Islet precursor cell (in vitro differentiated cells): ENCODE results near the gene GPD1.

Experiments used
- DNase-seq: peaks from one replicate; pipeline ENCODE4 v3.0.0-alpha.2; 2018

Gene GPD1

GRCh38 chr12:50102646-50103309 lies 1.0 kb upstream of the GPD1 start:
- DNase-seq, result no peak

- no peak for DNase-seq
Observed at GRCh38 chr12:50103351-50103750, 457 bp upstream of the GPD1 start.

- no peak for DNase-seq
Observed at GRCh38 chr12:50104417-50105366, 884 bp downstream of the GPD1 start.

- no peak for DNase-seq
Observed at GRCh38 chr12:50105913-50106450, 2.2 kb downstream of the GPD1 start.

- DNase-seq, result no peak
Observed at GRCh38 chr12:50106907-50107306, 3.1 kb downstream of the GPD1 start.

- DNase-seq, result no peak
Observed at GRCh38 chr12:50107416-50108268, 3.8 kb downstream of the GPD1 start.

- no peak for DNase-seq
Observed at GRCh38 chr12:50109319-50109718, 5.5 kb downstream of the GPD1 start.

- no peak for DNase-seq
Observed at GRCh38 chr12:50110127-50110761, 6.4 kb downstream of the GPD1 start.

GRCh38 chr12:50110762-50111351 lies 7.0 kb downstream of the GPD1 start:
- peak; percentile 88 for DNase-seq

- DNase-seq, result no peak
Observed at GRCh38 chr12:50111395-50111692, 7.5 kb downstream of the GPD1 start.

GRCh38 chr12:50111693-50112455 lies 8.1 kb downstream of the GPD1 start, which contains the start of gene COX14:
Gene COX14 (plus strand): TSS chr12:50112236. CDS start chr12:50120044, 7,808 bp downstream.
- peak; percentile 100 for DNase-seq

GRCh38 chr12:50112456-50113218 lies 8.8 kb downstream of the GPD1 start:
- DNase-seq, result no peak

- no peak for DNase-seq
Observed at GRCh38 chr12:50117057-50117622, 13.3 kb downstream of the GPD1 start.

GRCh38 chr12:50119387-50119786 lies 15.6 kb downstream of the GPD1 start:
- DNase-seq, result peak; percentile 40

GRCh38 chr12:50120521-50120920 lies 16.7 kb downstream of the GPD1 start:
- peak; percentile 47 for DNase-seq

- peak; percentile 35 for DNase-seq
Observed at GRCh38 chr12:50120953-50121352, 17.1 kb downstream of the GPD1 start.

- DNase-seq, result peak; percentile 35
Observed at GRCh38 chr12:50121641-50122040, 17.8 kb downstream of the GPD1 start.

GRCh38 chr12:50123203-50123602 lies 19.4 kb downstream of the GPD1 start:
- no peak for DNase-seq

GRCh38 chr12:50127546-50127945 lies 23.7 kb downstream of the GPD1 start:
- peak; percentile 39 for DNase-seq

GRCh38 chr12:50129290-50129689 lies 25.5 kb downstream of the GPD1 start:
- no peak for DNase-seq
